Measurements from ENCODE around the gene RBPJ.
A peak's percentile ranks its signal among the peaks of the same experiment; 100 is the strongest.

RBPJ gene

DNA sequence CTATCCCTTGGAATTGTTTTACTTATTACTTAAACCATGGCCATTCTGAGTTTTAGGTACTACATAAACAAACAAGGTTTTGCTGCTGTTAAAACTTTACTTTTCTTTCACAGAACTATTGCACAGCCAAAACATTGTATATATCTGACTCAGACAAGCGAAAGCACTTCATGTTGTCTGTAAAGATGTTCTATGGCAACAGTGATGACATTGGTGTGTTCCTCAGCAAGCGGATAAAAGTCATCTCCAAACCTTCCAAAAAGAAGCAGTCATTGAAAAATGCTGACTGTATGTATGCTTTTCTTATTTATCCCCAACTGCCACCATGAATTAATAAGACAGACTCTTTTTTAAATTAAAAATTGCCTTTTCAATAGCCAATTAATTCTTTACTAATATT is 99.6 kb downstream of the RBPJ start:
- DNase-seq (ENCODE audit: low spot score), result no peak

GRCh38 chr4:26420913-26421312 is 100.1 kb downstream of the RBPJ start:
- no peak for DNase-seq (ENCODE audit: low spot score)

DNA sequence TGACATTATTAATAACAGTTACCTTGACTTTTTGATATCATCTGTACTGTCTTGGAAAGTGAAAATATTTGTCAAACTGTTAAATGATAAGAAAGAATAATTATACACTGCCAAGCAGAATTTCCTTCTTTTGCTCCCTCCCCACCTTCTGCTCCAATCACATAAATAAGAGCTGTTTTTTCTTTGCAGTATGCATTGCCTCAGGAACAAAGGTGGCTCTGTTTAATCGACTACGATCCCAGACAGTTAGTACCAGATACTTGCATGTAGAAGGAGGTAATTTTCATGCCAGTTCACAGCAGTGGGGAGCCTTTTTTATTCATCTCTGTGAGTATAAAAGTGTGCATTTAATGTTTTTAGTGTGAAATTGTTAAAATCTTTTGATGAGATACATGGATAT is 103.3 kb downstream of the RBPJ start:
- DNase-seq (ENCODE audit: low spot score), result no peak

DNA sequence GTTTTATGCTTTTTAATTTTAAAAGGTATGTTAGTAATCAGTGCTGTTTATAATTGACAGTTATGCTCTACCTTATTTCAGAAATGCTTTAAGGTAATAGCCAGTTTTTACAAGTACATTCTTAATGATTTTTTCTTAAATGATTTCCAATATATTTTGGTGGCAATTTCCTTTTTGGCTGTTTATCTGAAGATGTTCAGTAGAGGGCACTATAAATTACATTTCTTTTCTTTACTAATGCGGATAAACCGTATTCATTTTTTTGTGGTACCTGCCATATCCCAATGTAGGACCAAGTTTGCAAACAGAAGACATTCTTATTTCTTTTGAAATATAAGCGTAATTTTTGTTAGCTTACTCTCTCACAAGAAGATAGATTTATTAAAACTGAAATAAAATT is 104.0 kb downstream of the RBPJ start:
- no peak for DNase-seq (ENCODE audit: low spot score)

GRCh38 chr4:26425953-26426352 is 105.1 kb downstream of the RBPJ start:
- no peak for DNase-seq (ENCODE audit: low spot score)

GRCh38 chr4:26426892-26427291 is 106.1 kb downstream of the RBPJ start:
- no peak for DNase-seq (ENCODE audit: low spot score)

DNA sequence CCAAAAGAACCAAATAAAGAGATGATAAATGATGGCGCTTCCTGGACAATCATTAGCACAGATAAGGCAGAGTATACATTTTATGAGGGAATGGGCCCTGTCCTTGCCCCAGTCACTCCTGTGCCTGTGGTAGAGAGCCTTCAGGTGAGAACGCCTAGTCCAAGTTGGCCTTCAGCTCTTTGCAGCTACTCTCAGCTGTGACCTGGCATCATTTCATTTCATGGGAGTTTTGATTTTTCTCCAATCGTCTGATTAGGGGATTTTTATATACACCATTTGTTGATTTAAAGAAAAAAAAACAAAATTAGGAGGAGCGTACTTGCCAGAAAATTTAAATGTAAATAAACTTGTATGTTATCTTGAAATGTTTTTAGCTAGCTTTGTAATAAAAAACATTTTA is 109.1 kb downstream of the RBPJ start:
- DNase-seq (ENCODE audit: low spot score), result no peak

DNA sequence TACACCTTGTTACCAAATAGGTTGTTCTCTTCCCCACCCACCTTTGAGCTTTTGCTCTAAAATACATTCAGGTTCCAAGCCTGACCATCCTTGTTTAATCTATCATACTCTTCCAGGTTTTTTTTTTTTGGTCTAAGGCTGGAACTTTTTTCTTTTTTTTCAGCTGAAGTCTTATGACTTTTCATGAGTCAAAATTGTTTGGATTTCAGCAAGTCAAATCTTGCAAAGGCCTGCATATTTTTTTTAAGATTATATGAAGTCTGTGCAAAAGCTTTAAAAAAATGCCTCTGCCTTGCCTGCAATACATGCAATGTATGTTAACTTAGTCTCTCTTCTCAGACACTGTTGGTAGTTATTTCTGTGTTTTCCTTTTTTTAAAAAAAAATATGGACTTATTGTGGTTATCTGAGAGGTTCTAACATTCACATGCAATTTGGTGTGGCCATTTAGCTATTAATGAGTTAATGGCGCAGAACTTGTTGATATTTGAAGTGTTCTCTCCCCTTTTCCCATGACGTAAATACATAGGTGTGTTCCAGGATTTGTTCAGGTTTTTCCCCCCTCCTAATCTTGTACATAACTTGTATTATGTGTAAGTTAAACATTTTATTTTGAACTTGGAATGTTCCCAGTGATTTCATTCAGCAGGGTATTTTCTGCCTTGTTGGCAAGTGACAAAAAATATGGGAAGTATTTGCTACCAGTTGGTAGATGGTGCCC is 110.8 kb downstream of the RBPJ start:
- DNase-seq (ENCODE audit: low spot score), result no peak

DNA sequence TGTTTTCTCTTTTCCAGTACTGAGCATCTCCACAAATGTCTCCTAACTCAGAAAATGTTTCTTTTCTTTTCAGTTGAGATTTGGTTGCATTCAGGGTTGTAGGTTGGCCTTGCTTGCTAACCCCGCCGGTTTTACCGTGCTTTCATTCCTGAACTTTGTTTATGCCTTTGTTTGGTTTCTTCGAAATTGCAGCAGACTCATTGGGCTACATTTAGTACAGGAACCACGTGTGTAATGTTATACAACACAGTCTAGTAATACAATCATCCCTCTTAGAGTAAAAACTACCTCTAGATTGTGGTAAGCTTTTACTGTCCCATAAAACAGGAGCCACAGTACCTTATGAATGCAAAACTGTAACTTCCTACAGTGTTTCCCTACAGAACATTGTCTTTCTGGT is 111.6 kb downstream of the RBPJ start:
- no peak for DNase-seq (ENCODE audit: low spot score)

- DNase-seq (ENCODE audit: low spot score), result no peak
Observed at GRCh38 chr4:26433556-26433955, 112.7 kb downstream of the RBPJ start.

GRCh38 chr4:26434030-26434639 is 113.3 kb downstream of the RBPJ start:
- no peak for DNase-seq (ENCODE audit: low spot score)

- DNase-seq (ENCODE audit: low spot score), result no peak
Observed at GRCh38 chr4:26441102-26441501, 120.3 kb downstream of the RBPJ start.

DNA sequence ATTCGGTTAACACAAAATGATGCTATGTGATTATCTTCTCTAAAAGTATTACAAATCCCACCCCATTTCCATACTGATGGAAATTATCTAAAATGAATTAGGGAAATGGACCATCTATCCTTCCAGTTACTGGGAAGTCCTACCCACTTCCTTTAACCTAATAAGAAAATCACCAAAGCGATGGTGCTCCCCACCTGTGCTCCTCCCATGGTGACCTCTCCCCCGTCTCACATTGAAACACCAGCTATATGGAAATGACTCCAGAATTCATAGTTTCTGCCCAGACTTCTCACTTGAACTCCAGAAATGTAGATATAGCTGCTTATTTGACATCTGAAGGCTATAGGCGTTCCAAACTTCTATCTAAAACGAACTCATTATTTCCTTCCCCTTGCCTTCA is 121.0 kb downstream of the RBPJ start:
- DNase-seq (ENCODE audit: low spot score), result no peak

DNA sequence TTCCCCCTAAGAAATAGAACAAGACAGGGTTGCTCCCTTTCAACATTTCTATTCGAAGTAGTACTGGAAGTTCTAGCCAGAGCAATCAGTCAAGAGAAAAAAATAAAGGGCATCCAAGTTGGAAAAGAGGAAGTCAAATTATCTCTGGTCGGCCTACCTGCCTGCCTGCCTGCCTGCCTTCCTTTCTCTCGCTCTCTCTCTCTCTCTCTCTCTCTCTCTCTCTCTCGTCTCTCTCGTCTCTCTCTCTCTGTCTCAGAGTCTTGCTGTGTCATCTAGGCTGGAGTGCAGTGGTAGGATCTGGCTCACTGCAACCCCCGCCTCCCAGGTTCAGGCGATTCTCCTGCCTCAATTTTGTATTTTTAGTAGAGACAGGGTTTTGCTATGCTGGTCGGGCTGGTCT is 126.6 kb downstream of the RBPJ start:
- no peak for DNase-seq (ENCODE audit: low spot score)

GRCh38 chr4:26450418-26450817 is 129.6 kb downstream of the RBPJ start:
- no peak for DNase-seq (ENCODE audit: low spot score)

DNA sequence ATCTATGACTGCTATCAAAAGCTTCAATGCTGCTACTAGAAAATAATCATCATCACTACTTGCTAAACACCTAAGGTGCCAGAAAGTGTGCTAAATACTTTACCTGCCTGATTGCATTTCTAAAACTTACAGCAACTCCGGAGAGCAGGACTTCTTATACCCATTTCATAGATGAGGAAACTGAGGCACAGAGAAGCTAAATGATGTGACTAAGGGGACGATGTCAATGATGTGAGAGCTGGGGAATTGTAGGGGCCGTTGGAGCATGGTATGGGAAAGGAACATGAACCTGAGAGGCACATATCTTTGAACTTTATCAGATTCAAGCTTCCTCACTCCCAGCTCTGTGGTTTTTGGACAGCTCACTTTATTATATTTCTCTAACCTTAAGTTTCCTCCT is 130.8 kb downstream of the RBPJ start:
- no peak for DNase-seq (ENCODE audit: low spot score)

DNA sequence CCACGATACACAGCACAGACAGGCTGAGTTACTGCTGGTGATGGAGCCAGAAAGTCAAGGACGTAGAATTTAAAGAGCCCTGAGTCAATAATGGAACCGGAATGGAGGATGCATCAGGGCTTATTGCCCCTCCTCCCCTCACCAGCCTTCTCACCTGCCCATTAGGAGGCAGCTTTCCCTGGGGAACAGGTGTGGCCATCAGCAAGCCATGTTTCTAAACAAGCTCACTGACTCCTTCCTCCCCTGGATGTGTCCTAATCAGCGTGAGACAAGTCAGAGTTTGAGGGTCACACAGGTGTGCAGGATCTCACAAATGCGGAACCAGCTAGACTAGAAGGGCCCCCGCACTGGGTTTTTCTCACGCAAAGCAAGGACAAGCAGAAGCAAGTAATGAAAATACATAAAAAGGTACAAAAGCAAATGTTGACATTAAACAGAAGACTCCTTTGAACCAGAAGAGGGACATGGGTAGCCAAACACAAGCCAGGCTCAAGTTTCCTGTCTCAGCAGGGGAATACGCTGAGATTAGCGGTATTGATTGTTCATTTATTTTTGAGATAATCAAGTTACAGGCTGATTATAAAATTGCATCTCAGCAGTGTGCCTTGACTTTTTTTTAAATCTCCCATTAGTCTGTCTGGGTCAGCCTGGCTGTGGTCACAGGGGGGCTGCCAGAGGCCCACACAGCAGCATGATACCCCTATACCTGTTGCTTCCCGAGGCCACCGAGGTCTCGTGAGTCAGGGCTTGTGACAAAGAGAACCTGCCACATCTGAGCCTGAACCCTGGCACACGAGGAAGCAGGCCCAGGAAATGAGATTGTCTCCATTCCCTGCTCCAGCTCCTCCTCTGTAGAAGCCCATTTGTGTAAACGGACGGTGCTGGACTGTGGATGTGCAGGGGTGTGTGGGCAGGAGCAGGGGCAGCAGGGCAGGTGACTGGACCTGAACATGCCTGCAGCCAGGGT is 132.0 kb downstream of the RBPJ start:
- no peak for DNase-seq (ENCODE audit: low spot score)

DNA sequence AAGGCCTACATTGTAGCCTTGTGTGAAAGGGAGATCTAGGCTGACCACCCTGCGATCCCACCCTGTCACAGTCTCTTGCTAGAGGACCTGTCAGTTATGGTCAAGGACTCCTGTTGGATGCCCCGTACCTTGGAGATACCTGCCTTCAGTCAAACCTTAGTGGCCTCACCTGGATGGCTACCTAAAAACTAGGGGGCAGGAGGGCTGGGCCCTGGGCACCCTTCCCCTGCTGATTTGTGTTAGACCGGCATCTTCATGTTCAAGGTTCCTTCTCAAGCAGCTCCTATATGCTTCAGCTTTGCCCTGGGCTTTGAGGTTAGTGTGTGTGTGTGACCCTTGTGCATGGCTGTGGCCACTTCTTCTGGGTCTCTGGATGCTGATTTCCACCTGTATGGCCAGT is 134.1 kb downstream of the RBPJ start:
- no peak for DNase-seq (ENCODE audit: low spot score)

GRCh38 chr4:26455571-26455970 is 134.8 kb downstream of the RBPJ start:
- DNase-seq (ENCODE audit: low spot score), result no peak

GRCh38 chr4:26457412-26457811 is 136.6 kb downstream of the RBPJ start:
- DNase-seq (ENCODE audit: low spot score), result no peak

GRCh38 chr4:26458157-26458561 is 137.3 kb downstream of the RBPJ start:
- no peak for DNase-seq (ENCODE audit: low spot score)

DNA sequence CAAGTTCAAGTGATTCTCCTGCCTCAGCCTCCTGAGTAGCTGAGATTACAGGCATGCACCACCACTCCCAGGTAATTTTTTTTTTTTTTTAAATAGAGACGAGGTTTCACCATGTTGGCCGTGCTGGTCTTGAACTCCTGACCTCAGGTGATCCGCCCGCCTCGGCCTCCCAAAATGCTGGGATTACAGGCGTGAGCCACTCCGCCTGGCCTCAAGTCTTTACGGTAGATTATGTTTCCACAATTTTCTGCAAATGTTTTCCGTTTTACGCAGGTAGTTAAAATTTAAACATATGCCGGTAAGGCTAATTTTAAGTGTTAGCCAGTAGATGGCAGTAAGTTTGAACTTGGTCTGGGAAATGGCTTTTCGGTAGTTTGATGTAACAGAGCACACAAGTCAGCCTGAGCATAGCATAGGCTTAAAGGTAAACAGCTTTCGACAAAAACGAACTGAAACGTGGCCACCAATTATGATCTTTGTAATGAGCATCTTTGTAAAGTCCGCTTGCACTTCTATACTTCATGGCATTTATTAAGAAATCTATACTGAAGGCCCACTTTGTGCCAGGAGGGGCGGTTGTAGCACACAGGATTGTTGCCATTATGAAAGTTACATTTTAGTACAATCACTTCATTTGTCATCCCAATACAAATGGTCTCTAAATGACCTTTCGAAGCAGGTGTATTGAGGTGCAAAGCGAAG is 138.4 kb downstream of the RBPJ start:
- DNase-seq (ENCODE audit: low spot score), result peak; percentile 8
